Activated naive CD8-positive, alpha-beta T cell (primary cell): Measurements from ENCODE around the gene USP22.

ENCODE experiments used
- H3K27ac Mint-ChIP-seq: one replicate; pipeline ENCODE4 v1.8.0; 2021; ENCODE audit warnings: mixed read lengths
- H3K27me3 Mint-ChIP-seq: one replicate; pipeline ENCODE4 v1.8.0; 2021; ENCODE audit warnings: mixed read lengths
- H3K36me3 Mint-ChIP-seq: one replicate; pipeline ENCODE4 v1.8.0; 2021; ENCODE audit warnings: mixed read lengths
- H3K4me1 Mint-ChIP-seq: one replicate; pipeline ENCODE4 v1.8.0; 2021; ENCODE audit warnings: low read depth, mixed read lengths
- H3K4me3 Mint-ChIP-seq: one replicate; pipeline ENCODE4 v1.8.0; 2021; ENCODE audit warnings: mild to moderate bottlenecking, mixed read lengths
- H3K9me3 Mint-ChIP-seq: one replicate; pipeline ENCODE4 v1.8.0; 2021; ENCODE audit warnings: low read depth, mixed read lengths

USP22 gene

DNA sequence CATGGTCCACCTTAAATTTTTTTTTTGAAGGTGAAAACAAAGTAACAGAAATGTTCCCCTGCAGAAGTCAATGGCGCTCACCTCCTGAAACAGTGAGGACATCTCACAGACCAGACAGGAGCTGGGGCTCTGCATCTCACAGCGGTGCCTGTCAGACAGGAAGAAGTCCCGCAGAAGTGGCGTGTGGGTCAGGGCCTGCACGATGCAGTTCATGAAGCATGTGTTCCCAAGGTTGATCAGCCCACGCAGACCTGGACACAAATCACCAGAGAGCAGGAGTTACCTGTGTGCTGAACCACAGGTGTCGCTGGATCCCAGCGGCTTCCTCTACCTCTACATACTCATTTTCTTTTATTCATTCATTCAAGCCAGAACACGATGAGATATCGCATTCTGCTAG lies 24.9 kb downstream of the USP22 start:
- H3K4me1 Mint-ChIP-seq, result peaks cover 26% of the 10 kb centered on the region
- H3K9me3 Mint-ChIP-seq, result no peaks in the 10 kb centered on the region
- no peak overlapping the region for H3K27ac Mint-ChIP-seq
- peaks cover 8% of the 10 kb centered on the region for H3K36me3 Mint-ChIP-seq
- no peaks in the 10 kb centered on the region for H3K27me3 Mint-ChIP-seq
- H3K4me3 Mint-ChIP-seq, result no peak overlapping the region

DNA sequence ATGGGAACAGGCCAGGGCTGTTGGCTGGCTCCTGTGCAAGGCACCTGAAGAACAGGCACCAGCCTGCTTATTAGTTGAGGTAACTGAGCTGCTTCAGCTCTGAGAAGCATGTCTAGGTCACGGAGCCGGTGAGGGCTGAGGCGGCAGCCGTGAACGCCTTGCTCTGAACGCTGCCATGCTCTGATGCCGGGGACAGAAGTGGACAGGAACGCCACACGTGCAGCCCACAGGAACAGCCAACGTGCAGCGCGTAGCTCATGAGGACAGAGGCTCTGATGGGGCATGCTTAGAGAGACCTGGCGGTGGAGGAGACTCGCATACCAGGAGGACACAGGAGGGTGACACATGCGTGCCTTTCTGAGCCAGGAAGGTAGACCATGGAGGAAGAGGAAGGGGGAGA lies 25.6 kb downstream of the USP22 start:
- no peaks in the 10 kb centered on the region for H3K27me3 Mint-ChIP-seq
- no peaks in the 10 kb centered on the region for H3K9me3 Mint-ChIP-seq
- peaks cover 6% of the 10 kb centered on the region for H3K36me3 Mint-ChIP-seq
- H3K4me3 Mint-ChIP-seq, result no peak overlapping the region
- peaks cover 22% of the 10 kb centered on the region for H3K4me1 Mint-ChIP-seq
- H3K27ac Mint-ChIP-seq, result no peak overlapping the region

DNA sequence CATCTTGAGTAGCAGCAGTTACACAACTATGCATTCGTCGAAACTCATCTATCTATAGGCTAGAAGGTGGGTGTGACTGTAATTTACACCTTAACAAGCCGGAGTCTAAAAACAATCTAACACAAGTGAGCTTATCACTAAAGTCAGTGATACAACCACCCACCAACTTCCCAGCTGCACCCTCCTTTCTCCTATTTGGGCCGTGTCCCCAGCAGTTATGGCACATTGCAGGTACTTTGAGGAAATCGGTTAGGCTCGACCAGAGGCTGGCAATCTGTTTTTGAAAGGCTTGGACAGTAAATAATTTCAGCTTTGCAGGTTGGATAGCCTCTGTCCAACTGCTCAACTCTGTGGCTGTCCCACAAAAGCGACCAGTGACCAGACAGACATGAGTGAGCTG lies 26.0 kb downstream of the USP22 start:
- Mint-ChIP-seq H3K27ac (peak overlapping the region; percentile 41), H3K4me3 (no peak overlapping the region), H3K4me1 (peaks cover 22% of the 10 kb centered on the region), H3K36me3 (peaks cover 6% of the 10 kb centered on the region), H3K9me3 (no peaks in the 10 kb centered on the region), H3K27me3 (no peaks in the 10 kb centered on the region)

DNA sequence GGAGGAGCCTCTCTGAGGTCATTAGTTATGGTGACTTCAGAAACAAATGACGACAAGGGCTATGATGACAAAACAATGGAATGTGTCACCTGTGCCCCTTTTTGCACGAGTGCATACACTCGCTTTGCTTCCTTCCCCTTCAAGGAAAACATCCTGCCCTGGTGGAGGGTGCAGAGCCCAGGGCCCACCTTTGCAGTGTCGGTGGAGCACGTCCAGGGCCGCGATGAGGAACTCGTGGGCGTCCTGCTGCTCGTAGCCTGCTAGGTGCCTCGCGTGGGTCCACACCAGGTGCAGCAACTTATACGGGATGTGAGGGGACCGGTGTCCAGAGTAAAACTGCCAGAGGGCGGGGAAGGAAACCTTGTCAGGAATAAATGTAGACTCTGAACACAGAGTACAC lies 27.2 kb downstream of the USP22 start:
- Mint-ChIP-seq H3K4me3 (no peak overlapping the region), H3K27me3 (no peaks in the 10 kb centered on the region), H3K27ac (no peak overlapping the region), H3K36me3 (peaks cover 6% of the 10 kb centered on the region), H3K9me3 (no peaks in the 10 kb centered on the region), H3K4me1 (peaks cover 16% of the 10 kb centered on the region)

DNA sequence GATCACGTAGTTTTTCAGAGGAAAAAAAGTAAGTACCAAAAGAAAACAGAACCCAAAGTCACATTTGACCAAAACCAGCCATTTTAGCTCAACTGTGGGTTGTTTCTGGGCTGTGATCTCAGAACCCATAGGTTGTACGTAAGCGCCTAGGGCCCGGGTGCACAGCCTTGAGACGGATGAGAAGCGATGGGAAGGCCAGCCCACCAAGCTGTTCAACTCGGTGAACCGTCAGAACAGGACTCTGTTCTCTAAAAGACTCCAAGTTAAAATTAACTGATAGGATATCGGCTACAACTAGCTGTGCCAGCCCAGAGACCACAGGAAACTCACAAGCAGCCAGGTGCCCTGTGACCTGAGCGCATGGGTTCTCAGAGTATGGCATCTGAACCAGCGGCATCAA lies 28.3 kb downstream of the USP22 start:
- Mint-ChIP-seq H3K27ac (peak overlapping the region; percentile 22), H3K27me3 (no peaks in the 10 kb centered on the region), H3K4me1 (peaks cover 9% of the 10 kb centered on the region), H3K4me3 (no peak overlapping the region), H3K9me3 (no peaks in the 10 kb centered on the region), H3K36me3 (peaks cover 6% of the 10 kb centered on the region)

DNA sequence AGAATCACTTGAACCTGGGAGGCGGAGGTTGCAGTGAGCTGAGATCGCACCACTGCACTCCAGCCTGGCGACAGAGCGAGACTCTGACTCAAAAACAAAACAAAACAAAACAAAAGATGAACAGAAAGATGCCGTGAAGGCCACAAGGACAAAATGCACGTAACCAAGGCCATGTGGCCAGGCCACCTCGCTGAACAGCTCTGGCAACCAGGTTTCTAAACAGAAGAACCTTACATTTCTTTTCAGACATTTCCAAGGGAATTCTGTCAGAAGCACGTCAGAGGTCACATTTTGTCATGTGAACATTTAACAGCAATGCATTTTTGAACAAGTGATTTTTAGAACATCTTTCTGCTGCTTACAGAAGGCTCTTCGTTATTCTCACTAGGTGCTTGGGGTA lies 28.8 kb downstream of the USP22 start:
- Mint-ChIP-seq H3K36me3 (peaks cover 6% of the 10 kb centered on the region), H3K9me3 (no peaks in the 10 kb centered on the region), H3K27me3 (no peaks in the 10 kb centered on the region), H3K4me3 (no peak overlapping the region), H3K4me1 (peaks cover 9% of the 10 kb centered on the region), H3K27ac (peak overlapping the region; percentile 22)

DNA sequence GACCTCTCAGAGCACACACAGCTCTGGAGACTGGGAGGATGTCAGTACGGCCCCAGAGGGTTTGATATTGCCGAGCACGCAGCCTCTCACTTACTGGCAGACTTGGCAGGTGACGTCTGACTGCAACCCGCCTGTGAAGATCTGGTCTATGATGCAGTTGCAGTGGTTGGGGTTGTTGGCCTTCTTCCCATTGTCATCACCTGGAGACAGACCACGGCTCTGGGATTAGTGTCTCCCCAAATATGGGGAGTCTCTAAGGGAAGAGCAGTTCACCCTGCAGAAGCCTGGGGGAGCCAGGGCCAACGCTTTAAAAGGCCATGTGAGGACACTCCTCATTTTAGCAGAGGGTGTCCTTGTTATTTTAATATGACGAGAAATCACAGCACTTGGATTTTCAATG lies 30.1 kb downstream of the USP22 start:
- H3K4me1 Mint-ChIP-seq, result peaks cover 9% of the 10 kb centered on the region
- no peak overlapping the region for H3K27ac Mint-ChIP-seq
- no peak overlapping the region for H3K4me3 Mint-ChIP-seq
- no peaks in the 10 kb centered on the region for H3K9me3 Mint-ChIP-seq
- H3K27me3 Mint-ChIP-seq, result no peaks in the 10 kb centered on the region
- peaks cover 6% of the 10 kb centered on the region for H3K36me3 Mint-ChIP-seq

DNA sequence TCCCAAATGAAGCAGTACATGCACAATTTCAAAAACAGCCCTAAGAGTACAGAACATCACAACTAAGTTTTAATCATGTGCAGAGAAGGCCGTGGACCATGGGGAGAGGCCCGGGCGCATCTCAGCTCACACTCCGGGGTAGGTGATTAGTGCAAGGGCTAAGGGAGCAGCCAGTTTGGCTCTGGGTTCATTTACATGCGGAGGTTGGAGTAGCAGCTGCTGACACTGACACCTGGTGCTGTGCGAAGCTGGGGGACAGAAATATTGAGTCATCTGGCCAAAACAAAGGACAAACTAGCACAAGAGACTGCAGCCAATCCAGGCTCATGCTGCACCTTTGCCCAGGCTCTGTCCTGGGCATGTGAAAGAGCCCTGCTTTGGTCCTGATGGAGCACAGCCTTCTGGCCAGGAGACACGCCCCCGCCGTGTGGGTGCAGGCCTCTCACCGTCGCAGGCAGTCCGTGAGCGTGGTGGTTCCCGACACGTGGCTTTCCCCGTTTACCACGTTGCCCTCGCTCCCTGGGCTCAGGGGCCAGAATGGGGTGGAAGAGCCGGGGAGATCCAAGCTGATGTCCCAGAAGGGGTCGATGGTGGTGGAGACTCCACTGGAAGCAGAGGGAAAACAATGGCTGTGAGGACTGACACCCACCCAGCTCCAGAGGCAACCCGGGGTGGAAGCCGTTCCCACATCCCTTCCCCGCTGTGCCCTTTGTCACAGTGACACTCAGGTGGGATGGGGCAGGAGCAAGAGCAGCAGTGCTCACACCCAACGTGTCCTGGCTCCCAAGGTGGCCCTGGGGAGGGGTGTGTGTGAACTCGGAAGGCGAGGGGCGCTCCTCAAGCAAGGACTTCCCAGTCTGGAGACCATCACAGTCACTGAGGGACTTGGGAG lies 31.9 kb downstream of the USP22 start:
- H3K36me3 Mint-ChIP-seq, result peaks cover 4% of the 10 kb centered on the region

DNA sequence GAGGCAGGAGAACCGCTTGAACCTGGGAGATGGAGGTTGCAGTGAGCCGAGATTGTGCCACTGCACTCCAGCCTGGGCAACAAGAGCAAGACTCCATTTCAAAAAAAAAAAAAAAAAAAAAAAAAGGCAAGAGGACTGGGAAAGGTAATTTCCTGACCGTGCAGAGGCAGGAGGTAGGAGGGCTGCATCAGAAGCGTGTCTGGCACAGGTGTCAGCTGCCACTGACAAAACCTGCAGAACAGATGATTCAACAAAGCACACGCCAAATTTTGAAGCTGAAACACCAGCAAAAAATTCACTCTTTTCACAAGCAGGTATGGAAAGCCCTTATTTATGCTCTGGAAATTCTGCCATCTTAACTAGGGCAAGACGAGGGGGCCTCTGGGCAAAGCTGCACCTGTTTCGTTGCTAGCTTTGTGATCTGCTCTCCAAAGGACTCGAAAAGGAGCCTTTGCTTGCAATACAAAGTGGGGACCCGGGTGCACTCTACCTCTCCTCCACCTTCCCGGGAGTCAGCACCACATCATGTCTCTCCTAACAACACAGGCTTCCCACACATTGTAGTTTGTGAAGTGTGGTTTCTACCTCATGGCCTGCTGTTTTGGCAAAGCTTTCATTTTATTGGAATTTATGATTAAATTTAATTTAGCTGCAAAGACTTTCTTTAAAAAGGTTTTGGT lies 33.7 kb downstream of the USP22 start:
- Mint-ChIP-seq H3K4me3 (no peak overlapping the region), H3K27ac (no peak overlapping the region), H3K27me3 (no peaks in the 10 kb centered on the region), H3K36me3 (peaks cover 3% of the 10 kb centered on the region), H3K4me1 (no peaks in the 10 kb centered on the region), H3K9me3 (no peaks in the 10 kb centered on the region)

More for the DNA sequence above, 31.9 kb downstream of the USP22 start:
- Mint-ChIP-seq H3K27me3 (no peaks in the 10 kb centered on the region), H3K4me3 (no peak overlapping the region), H3K4me1 (peaks cover 5% of the 10 kb centered on the region), H3K27ac (no peak overlapping the region), H3K9me3 (no peaks in the 10 kb centered on the region)

DNA sequence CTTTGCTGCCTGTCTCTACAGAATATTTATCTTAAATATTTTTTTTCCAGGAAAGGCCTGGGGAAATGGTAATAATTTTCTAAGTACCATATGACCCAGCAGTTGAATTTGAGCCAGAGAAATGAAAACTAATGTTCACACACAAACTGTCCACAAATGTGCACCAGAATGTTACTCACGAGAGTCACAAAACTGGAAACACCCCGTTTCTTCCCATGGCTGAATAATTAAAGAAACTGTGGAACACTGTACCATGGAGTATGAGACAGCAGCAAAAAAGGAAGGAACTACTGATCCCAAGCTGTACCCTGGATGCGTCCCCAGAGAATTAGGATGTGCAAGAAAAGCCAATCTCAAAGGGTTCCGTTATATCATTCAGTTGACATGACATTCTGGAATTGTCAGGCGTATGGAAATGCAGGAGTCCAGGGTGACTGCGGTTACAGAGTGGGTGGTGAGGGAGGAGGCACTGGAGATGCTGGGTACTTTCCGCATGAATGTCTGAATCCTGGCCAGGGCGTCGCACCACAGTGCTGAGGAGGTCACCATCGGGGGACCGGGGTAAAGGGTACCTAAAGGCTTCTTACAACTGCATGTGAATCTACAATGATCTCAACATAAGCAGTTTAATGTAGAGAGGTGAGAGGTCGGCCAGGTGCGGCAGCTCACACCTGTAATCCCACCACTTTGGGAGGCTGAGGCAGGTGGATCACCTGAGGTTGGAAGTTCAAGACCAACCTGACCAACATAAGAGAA lies 34.5 kb downstream of the USP22 start:
- no peaks in the 10 kb centered on the region for H3K27me3 Mint-ChIP-seq
- no peaks in the 10 kb centered on the region for H3K9me3 Mint-ChIP-seq

DNA sequence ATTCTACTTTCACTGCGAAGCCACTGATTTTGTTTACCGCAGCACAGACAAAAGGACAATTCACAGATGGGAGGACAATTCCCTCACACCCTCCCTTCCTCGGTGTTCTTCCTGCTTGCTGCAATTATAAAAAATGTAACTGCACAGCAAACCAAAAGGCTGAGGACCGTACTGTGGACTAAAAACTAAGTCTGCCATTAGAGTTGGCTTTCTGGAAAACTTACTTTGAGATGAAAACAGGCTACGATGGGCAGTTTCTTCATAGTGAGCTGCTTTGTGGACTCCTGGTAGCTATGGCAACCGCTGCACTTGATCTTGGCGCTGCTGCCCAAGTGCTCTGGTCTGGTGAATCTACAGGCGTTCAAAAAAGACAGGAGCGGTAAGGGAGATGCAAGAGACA lies 35.2 kb downstream of the USP22 start:
- peaks cover 2% of the 10 kb centered on the region for H3K4me1 Mint-ChIP-seq
- no peak overlapping the region for H3K4me3 Mint-ChIP-seq
- H3K9me3 Mint-ChIP-seq, result no peaks in the 10 kb centered on the region
- H3K27me3 Mint-ChIP-seq, result no peaks in the 10 kb centered on the region
- H3K36me3 Mint-ChIP-seq, result peaks cover 3% of the 10 kb centered on the region
- no peak overlapping the region for H3K27ac Mint-ChIP-seq

More for the DNA sequence above, 34.5 kb downstream of the USP22 start:
- Mint-ChIP-seq H3K36me3 (peaks cover 3% of the 10 kb centered on the region), H3K4me1 (peaks cover under 1% of the 10 kb centered on the region), H3K4me3 (no peak overlapping the region), H3K27ac (no peak overlapping the region)

DNA sequence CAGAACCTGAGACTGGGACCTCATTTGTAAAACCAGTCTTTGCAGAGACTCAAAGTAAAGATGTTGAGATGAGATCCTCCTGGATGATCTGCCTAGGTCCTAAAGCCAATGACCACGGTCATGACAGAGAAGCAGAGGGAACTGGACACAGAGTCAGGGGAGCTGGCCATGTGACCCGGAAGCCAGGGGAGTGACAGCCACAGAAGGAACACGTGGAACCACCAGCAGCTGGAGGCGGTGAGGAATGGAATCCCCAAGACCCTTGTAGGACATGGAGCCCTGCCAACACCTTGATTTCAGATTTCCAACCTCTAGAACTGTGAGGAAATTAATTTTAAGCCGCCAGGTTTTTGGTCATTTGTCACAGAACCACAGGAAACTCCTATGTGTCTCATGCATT lies 37.0 kb downstream of the USP22 start:
- H3K36me3 Mint-ChIP-seq, result peaks cover 7% of the 10 kb centered on the region
- H3K4me1 Mint-ChIP-seq, result peaks cover 19% of the 10 kb centered on the region
- no peaks in the 10 kb centered on the region for H3K27me3 Mint-ChIP-seq
- no peaks in the 10 kb centered on the region for H3K9me3 Mint-ChIP-seq
- H3K4me3 Mint-ChIP-seq, result no peak overlapping the region
- H3K27ac Mint-ChIP-seq, result no peak overlapping the region

DNA sequence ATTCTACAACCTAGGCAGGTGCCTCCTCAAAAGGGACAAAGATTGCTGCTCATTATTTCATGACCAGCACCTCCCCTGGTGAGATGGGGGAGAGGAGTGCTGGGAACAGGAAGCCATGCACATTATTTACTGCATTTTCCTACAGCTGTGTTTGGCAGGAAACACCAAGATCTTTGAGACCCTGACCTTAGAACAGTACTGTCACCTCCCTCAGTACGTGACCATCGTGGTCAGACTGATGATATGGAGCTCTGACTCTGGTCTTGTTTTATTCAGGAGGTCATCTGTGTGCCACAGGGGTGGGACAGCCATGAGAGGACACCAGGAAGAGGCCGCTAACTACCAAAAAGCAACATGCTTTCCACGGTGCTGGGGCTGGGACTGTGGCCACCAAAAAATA lies 37.4 kb downstream of the USP22 start:
- Mint-ChIP-seq H3K4me1 (peaks cover 19% of the 10 kb centered on the region), H3K27ac (peak overlapping the region; percentile 50), H3K36me3 (peaks cover 7% of the 10 kb centered on the region), H3K9me3 (no peaks in the 10 kb centered on the region), H3K4me3 (no peak overlapping the region), H3K27me3 (no peaks in the 10 kb centered on the region)

DNA sequence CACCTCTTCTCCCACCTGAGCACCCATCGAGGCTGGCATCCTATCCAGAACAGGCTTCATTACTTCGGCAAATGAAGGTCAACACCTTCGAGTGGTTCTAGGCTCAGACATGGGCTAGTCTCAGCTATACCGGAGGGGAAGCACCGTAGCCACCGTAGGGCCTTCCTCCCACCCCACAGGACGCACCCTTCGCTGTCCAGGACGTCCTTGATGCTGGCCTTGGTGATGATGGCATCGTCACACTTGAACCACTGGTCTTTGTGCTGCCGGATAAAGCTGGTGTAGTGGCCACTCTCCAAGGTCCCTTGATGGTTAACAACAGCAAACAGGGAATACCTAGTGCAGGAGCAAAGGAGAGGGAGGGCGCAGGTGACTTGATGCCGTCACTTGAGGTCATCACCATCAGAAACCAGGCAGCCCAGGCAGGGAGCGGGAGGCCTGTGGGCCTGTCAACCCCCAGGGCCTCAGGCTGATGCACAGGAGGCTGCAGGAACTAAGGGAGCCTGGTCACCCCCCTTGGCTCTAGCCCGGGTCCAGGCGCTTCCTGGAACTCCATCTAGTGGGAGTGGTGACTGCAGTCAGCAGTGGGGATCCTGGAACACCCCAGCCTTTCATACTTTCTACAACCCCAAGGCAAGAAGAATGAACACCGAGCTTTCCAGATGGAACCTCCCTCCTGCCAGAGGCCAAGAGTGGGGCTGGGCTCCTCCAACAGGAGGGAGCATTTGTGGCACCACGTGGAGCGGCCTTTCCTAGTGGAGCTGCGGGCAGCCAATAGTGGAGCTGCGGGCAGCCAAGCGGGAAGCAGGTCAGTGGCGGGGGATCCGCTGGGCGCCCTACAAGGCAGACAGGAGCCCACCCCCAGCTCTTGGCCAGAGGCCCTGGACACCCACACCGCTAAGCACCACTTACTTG lies 38.5 kb downstream of the USP22 start:
- Mint-ChIP-seq H3K36me3 (peaks cover 7% of the 10 kb centered on the region), H3K27ac (no peak overlapping the region), H3K4me3 (no peak overlapping the region), H3K27me3 (no peaks in the 10 kb centered on the region), H3K9me3 (no peaks in the 10 kb centered on the region), H3K4me1 (peaks cover 29% of the 10 kb centered on the region)
